GM23338 (cell line): Measurements from ENCODE around the gene SH3RF3. TPM values are rescaled to one million over a fixed set of nuclear protein-coding genes. Genes with fewer than 3 reads are reported as not detected.

Experiments used
- ATAC-seq: fragments of 200-7000 bp; cut with Tn5 transposase; 3 replicates; pipeline ENCODE4 v1.9.1; 2020
- DNase-seq: peaks from one replicate; pipeline ENCODE4 v3.0.0-alpha.2; 2015; ENCODE audit warnings: low spot score
- H2AFZ ChIP-seq: fragments of 200-600 bp; sonication (generic); 2 replicates; pipeline ENCODE4 v1.8.0; 2016; ENCODE audit warnings: antibody characterized with exemption, mild to moderate bottlenecking, moderate library complexity
- H3F3A ChIP-seq: fragments of 200-600 bp; sonication (generic); replicated peaks from 2 replicates; pipeline ENCODE4 v1.8.0; 2017; ENCODE audit warnings: antibody characterized with exemption, mixed run types, low read depth
- H3K27ac ChIP-seq: fragments of 200-600 bp; sonication (generic); 2 replicates; pipeline ENCODE4 v1.6.1; 2016; ENCODE audit warnings: low read depth
- H3K27me3 ChIP-seq: fragments of 200-600 bp; sonication (generic); 2 replicates; pipeline ENCODE4 v1.8.0; 2016; ENCODE audit warnings: mild to moderate bottlenecking, mixed run types, moderate library complexity; ENCODE audit not compliant: insufficient read depth
- H3K36me3 ChIP-seq: fragments of 200-600 bp; sonication (generic); 2 replicates; pipeline ENCODE4 v1.8.0; 2016; ENCODE audit warnings: mild to moderate bottlenecking; ENCODE audit not compliant: insufficient read depth
- H3K4me1 ChIP-seq: fragments of 200-600 bp; sonication (generic); 2 replicates; pipeline ENCODE4 v1.8.0; 2016; ENCODE audit warnings: mild to moderate bottlenecking, moderate library complexity; ENCODE audit not compliant: insufficient read depth
- H3K4me2 ChIP-seq: fragments of 200-600 bp; sonication (generic); 2 replicates; pipeline ENCODE4 v1.7.1; 2017; ENCODE audit warnings: mixed run types
- H3K4me3 ChIP-seq: fragments of 200-600 bp; sonication (generic); 2 replicates; pipeline ENCODE4 v1.6.1; 2016; ENCODE audit warnings: mixed run types
- H3K79me2 ChIP-seq: fragments of 200-600 bp; sonication (generic); replicated peaks from 2 replicates; pipeline ENCODE4 v1.8.0; 2017; ENCODE audit warnings: mild to moderate bottlenecking; ENCODE audit not compliant: insufficient read depth
- H3K9me2 ChIP-seq: fragments of 200-600 bp; sonication (generic); 2 replicates; pipeline ENCODE4 v1.8.0; 2017; ENCODE audit not compliant: insufficient read depth
- H4K20me1 ChIP-seq: fragments of 200-600 bp; sonication (generic); replicated peaks from 2 replicates; pipeline ENCODE4 v1.8.0; 2017; ENCODE audit warnings: mild to moderate bottlenecking; ENCODE audit not compliant: insufficient read depth
- H3K27ac Mint-ChIP-seq: 2 replicates; pipeline ENCODE4 v1.8.0; 2020; ENCODE audit warnings: inconsistent platforms, mild to moderate bottlenecking, moderate library complexity, mixed read lengths
- H3K27me3 Mint-ChIP-seq: 3 replicates; pipeline ENCODE4 v1.8.0; 2022; ENCODE audit warnings: low read depth, mild to moderate bottlenecking, moderate library complexity, mixed read lengths, inconsistent platforms; ENCODE audit not compliant: insufficient read depth, poor library complexity
- H3K36me3 Mint-ChIP-seq: 3 replicates; pipeline ENCODE4 v1.8.0; 2021; ENCODE audit warnings: low read depth, mild to moderate bottlenecking, inconsistent platforms, moderate library complexity, mixed read lengths
- H3K4me1 Mint-ChIP-seq: 3 replicates; pipeline ENCODE4 v1.8.0; 2020; ENCODE audit warnings: mild to moderate bottlenecking, inconsistent platforms, mixed read lengths
- H3K4me3 Mint-ChIP-seq: 3 replicates; pipeline ENCODE4 v1.8.0; 2021; ENCODE audit warnings: moderate library complexity, mild to moderate bottlenecking, inconsistent platforms, mixed read lengths
- H3K9me3 Mint-ChIP-seq: 3 replicates; pipeline ENCODE4 v1.8.0; 2020; ENCODE audit warnings: moderate library complexity, mild to moderate bottlenecking, inconsistent platforms, mixed read lengths
- CREB1 ChIP-seq: fragments of 250-450 bp; sonication (Bioruptor Pico); IDR thresholded peaks from 2 replicates; pipeline ENCODE4 v1.5.0; 2020; ENCODE audit warnings: low read depth, mild to moderate bottlenecking, moderate library complexity
- CTCF ChIP-seq, 2 experiments: fragments of 200-600 bp in 1 of 2; sonication (generic) in 1 of 2; conservative IDR thresholded peaks; 2 replicates each; pipeline versions ENCODE4 v1.5.1 to v1.6.1; 2016 to 2017; ENCODE audit warnings: antibody characterized with exemption in 2 of 2, low read depth in 2 of 2, mild to moderate bottlenecking in 2 of 2, moderate library complexity in 1 of 2
- EZH2 ChIP-seq: fragments of 200-600 bp; sonication (generic); IDR thresholded peaks from one replicate; pipeline ENCODE4 v1.8.0; 2017; ENCODE audit warnings: antibody characterized with exemption, mild to moderate bottlenecking, low read depth; ENCODE audit not compliant: unreplicated experiment
- EZH2phosphoT487 ChIP-seq: fragments of 200-600 bp; sonication (generic); IDR thresholded peaks from one replicate; pipeline ENCODE4 v1.8.1; 2018; ENCODE audit warnings: antibody characterized with exemption; ENCODE audit not compliant: unreplicated experiment
- JUNB ChIP-seq: IDR thresholded peaks from one replicate; pipeline ENCODE4 v1.6.1; 2016; ENCODE audit warnings: antibody characterized with exemption; ENCODE audit not compliant: unreplicated experiment
- NANOG ChIP-seq: IDR thresholded peaks from 2 replicates; pipeline ENCODE4 v1.6.1; 2016; ENCODE audit warnings: antibody characterized with exemption, borderline replicate concordance
- POLR2AphosphoS5 ChIP-seq: IDR thresholded peaks from 2 replicates; pipeline ENCODE4 v1.6.1; 2016; ENCODE audit warnings: antibody characterized with exemption, low read depth
- REST ChIP-seq: IDR thresholded peaks from one replicate; pipeline ENCODE4 v1.6.1; 2018; ENCODE audit warnings: antibody characterized with exemption; ENCODE audit not compliant: unreplicated experiment
- STAT1 ChIP-seq: IDR thresholded peaks from one replicate; pipeline ENCODE4 v1.6.1; 2016; ENCODE audit warnings: antibody characterized with exemption; ENCODE audit not compliant: unreplicated experiment
- ZNF114 ChIP-seq: fragments of 250-450 bp; sonication (Bioruptor Pico); IDR thresholded peaks from 2 replicates; pipeline ENCODE4 v1.5.0; 2020; ENCODE audit warnings: mild to moderate bottlenecking, moderate library complexity
- ZNF331 ChIP-seq: fragments of 250-450 bp; sonication (Bioruptor Pico); IDR thresholded peaks from 2 replicates; pipeline ENCODE4 v1.5.0; 2020; ENCODE audit warnings: low read depth, mild to moderate bottlenecking, moderate library complexity
- ZNF462 ChIP-seq: fragments of 250-450 bp; sonication (Bioruptor Pico); IDR thresholded peaks from 2 replicates; pipeline ENCODE4 v1.5.0; 2020; ENCODE audit warnings: mild to moderate bottlenecking, moderate library complexity
- polyA plus RNA-seq: library from polyadenylated mRNA; unstranded; fragments of >200 nt; fragmentation: Nextera tagmentation; extraction: Ambion mirVana; gene quantifications from 2 replicates; pipeline ENCODE4 v1.2.1, GENCODE V29; 2016
- total RNA-seq: library from RNA; depleted of rRNA; stranded (reverse); fragments of >200 nt; shearing (Covaris generic); gene quantifications from 2 replicates; pipeline ENCODE4 v1.2.3, GENCODE V29; 2014
- TF ChIP-seq, protein P1 (sequence below): IDR thresholded peaks from 2 replicates; pipeline ENCODE4 v1.6.1; 2016; ENCODE audit warnings: antibody characterized with exemption

SH3RF3 gene
- total and polyA plus RNA-seq, 2 experiments from 2014 or later: 0.11 to 0.63 TPM

DNA sequence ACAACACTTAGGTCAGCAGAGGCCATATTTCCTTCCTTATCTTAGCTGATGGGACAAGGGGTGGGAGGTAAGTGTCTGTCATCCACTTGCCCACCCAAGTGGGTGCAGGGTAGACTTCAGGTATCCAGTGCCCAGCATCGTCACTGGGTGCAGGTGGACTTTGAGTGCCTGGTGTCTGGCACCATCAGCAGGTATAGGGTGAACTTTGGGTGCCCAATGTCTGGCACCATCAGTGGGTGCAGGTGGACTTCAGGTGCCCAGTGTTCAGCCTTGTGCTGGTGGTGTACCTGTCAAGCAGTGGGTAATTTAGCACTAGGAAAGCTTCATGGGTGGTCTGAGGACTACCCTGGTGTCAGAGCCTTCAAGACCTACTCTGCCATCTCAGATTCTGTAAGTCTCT lies 309.1 kb downstream of the SH3RF3 start:
- Histone ChIP-seq H3K4me1 (no peaks in the 10 kb centered on the region), H4K20me1 (no peaks in the 10 kb centered on the region), H3K4me3 (no peak overlapping the region), H2AFZ (no peak overlapping the region), H3K27ac (no peak overlapping the region), H3K27me3 (no peaks in the 10 kb centered on the region), H3K9me2 (no peaks in the 10 kb centered on the region), H3K36me3 (no peaks in the 10 kb centered on the region), H3F3A (no peaks in the 10 kb centered on the region), H3K4me2 (no peak overlapping the region), H3K79me2 (no peaks in the 10 kb centered on the region)
- Mint-ChIP-seq H3K36me3 (peaks cover 6% of the 10 kb centered on the region; the same call in 2 of the 3 replicates), H3K27ac (no peak overlapping the region), H3K4me1 (peaks cover 4% of the 10 kb centered on the region; the same call in 1 of the 3 replicates), H3K27me3 (peaks cover 11% of the 10 kb centered on the region), H3K9me3 (peaks cover 20% of the 10 kb centered on the region), H3K4me3 (no peak overlapping the region)
- ATAC-seq (no peak), DNase-seq (no peak)
- TF ChIP-seq, protein P1, sequence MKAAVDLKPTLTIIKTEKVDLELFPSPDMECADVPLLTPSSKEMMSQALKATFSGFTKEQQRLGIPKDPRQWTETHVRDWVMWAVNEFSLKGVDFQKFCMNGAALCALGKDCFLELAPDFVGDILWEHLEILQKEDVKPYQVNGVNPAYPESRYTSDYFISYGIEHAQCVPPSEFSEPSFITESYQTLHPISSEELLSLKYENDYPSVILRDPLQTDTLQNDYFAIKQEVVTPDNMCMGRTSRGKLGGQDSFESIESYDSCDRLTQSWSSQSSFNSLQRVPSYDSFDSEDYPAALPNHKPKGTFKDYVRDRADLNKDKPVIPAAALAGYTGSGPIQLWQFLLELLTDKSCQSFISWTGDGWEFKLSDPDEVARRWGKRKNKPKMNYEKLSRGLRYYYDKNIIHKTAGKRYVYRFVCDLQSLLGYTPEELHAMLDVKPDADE: no peak
- TF ChIP-seq ZNF114 (CRISPR knock-in tag) (no peak), POLR2AphosphoS5 (no peak), EZH2phosphoT487 (no peak), CTCF (conservative IDR thresholded peaks at IDR 0.05; ENCODE audit: low read depth in 2 of 2) (no peak), NANOG (no peak), ZNF462 (CRISPR knock-in tag) (no peak), JUNB (no peak), ZNF331 (no peak), REST (no peak), EZH2 (no peak), STAT1 (no peak), CREB1 (CRISPR knock-in tag) (no peak)
